Activated naive CD4-positive, alpha-beta T cell (primary cell): ENCODE measurements around the gene GALK2.

Experiments used
- DNase-seq, 4 experiments: peaks; one replicate each; lab custom pipeline; 2025; lab: John Stamatoyannopoulos, UW

Gene GALK2

DNA sequence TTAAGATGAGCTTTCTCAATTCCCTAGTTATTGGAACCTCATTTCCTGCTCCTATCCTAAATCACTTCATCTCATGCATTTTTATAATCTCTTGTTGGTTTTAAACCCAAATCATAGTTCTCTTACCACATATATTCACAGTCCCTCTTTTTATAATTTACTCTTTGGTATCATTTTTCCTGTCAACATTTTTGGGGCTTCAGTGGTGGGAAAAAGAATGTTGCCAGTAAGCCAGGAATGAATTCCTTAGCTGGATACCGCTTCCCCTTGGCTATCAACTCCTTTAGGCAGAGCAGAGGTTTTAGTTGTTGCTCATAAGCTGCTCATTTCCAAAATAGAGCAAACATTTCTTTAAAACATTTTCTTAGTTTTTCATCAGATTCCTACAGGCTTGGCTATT is 112.3 kb downstream of the GALK2 start:
- no peak for DNase-seq

DNA sequence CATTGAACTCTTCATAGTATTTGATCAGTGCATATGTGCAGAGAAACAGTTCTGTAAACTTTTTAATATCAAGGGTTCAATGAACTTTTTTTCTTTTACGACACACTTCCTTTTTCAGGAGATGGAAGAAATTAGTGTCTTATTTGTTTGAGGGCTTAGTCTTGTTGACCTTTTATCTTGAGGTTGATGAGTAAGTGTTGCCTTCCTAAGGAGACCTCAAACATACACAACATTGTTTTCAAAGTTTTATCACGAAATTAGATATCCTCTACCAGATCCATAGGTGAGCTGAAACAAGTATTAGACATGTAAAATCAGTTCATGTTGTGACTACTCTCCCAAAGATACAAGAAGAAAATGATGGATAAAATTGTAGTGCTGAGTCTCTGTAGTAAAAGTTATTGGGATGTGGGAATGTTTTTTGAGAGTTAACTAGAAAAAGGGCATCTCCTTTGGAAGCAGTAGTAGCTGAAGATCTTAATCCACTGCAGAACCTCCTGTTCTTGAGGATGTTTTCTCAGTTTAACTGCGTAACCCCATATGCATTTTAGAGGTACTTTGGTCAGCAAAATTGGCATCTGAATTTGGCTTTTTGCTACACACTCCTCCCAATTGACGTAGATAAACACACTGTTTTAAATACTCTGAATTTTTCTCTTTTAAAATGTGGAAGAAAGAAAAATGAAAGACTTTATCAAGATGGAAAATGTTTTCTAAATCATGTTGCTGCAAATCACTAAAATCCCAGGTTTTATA is 116.8 kb downstream of the GALK2 start:
- no peak for DNase-seq

DNA sequence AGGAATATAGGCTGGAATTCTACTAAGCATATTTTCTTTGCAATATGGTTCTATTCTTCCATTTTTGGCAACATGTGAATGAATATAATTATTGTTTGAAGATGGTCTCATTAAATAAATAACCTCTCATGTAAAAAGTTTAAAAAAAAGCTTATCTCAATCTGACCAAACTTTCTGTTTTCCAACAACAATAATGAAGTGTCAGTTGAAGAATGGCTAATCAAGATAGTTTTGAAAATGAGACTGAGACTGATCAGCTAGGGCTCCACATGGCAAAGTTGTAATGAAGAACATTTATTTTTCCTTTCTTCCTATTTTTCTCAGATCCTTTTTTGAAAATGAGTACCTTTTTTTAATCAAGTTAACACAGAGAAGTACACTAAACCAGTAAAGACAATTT is 117.4 kb downstream of the GALK2 start:
- no peak for DNase-seq

DNA sequence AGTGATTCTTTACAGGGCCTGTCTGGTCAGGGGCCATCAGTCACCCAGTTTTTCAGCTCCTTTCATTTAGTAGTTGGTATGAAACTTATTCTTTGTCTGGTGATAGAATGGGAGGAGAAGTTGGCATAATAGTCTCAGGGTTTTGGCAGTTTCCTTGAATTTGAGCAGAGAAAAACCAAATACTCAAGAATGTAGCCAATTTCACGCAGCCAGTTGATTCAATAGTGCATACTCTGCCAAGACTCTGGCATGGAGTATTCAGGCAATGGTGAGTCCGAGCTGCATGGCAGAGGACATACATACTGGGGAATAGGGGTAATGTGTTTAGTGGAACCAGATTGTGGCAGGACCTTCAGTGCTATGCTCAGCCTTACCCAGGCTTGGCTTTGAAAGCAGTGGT is 118.3 kb downstream of the GALK2 start:
- no peak for DNase-seq

DNA sequence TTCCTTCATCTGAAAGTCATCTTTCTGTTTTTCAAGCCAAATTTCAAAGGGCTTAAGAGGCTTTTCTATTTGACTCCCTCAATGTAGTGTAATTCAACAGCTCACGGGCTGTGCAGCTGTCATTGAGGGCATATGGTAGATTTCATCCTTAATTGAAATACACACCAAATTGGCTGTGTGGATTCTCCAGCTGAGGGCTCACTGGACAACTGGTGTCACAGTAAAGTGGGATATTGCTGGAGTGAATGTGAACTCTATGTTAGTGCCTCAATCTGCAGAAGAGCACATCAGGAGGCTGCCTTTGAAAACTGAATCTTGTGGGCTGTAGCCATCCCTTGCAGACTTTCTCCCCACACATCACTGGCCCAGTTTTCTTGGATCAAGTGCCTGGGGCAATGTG is 120.1 kb downstream of the GALK2 start:
- DNase-seq = no peak

DNA sequence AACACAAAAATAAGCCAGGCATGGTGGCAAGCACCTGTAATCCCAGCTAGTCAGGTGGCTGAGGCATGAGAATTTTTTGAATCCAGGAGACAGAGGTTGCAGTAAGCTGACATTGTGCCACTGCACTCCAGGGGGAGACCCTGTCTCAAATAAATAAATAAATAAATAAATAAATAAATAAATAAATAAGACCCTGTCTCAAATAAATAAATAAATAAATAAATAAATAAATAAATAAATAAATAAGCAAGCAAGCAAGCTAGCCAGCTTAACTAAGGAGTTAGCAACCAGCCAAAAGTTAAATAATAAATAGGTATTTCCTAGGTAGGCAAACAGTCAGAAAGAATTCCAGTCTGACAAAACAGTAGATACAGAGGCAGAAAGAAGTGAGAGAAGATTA is 123.9 kb downstream of the GALK2 start:
- no peak for DNase-seq

DNA sequence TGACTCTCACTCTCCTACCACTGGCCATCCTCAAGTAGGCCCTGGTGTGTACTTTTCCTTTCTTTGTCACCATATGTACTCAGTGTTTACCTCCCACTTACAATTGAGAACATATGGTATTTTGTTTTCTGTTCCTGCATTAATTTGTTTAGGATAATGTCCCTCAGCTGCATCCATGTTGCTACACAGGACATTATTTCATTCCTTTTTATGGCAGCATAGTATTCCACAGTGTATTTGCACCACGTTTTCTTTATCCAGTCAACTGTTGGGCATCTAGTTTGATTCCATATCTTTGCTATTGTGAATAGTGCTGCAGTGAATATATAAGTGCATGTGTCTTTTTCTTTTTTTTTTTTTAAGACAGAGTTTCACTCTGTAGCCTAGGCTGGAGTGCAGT is 126.2 kb downstream of the GALK2 start:
- DNase-seq = no peak

DNA sequence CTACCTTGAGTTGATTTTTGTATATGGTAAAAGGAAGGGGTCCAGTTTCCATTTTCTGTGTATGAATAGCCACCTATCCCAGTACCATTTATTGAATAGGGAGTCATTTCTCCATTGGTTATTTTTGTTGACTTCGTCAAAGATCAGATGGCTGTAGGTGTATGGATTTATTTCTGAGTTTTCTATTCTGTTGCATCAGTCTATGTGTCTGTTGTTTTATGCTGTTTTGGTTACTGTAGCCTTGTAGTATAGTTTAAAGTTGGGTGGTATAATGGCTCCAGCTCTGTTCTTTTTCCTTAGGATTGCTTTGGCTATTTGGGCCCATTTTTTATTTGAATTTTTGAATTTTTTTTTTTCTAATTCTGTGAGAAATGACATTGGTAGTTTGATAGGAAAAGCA is 127.5 kb downstream of the GALK2 start:
- DNase-seq = no peak

DNA sequence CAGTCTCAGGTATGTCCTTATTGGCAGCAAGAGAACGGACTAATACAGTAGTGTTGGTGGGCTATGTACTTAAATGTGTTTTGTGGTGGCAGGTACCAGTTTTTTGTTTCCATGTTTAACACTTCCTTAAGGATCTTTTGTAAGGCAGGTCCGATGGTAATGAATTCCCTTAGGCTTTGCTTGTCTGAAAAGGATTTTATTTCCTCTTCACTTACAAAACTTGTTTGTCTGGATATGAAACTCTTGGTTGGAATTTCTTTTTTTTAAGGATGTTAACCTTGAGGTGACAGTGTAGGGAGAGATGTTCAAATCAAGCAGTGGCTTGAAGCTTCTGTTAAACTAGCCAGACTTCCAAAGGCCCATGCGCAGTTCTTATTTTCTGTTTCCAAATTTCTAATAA is 130.8 kb downstream of the GALK2 start:
- DNase-seq = no peak

DNA sequence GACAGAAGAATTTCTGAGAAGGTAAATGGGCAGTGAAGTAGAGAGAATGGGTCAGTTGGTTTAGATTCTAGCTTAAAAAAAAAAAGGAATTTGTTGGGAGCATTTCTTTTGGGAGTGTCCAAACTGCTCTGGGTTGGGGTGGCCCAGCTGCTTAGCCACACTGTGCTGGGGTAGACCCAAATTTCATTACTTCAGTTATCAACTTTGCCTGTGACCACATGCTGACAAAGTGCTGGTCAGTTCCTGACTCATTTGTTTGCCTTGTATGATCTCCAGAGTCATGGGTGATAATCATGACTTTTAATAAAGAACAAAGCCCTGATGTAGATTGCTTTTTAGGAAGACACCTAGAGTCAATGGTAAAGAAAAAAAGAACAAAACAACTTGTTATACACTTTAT is 131.5 kb downstream of the GALK2 start:
- DNase-seq = no peak

DNA sequence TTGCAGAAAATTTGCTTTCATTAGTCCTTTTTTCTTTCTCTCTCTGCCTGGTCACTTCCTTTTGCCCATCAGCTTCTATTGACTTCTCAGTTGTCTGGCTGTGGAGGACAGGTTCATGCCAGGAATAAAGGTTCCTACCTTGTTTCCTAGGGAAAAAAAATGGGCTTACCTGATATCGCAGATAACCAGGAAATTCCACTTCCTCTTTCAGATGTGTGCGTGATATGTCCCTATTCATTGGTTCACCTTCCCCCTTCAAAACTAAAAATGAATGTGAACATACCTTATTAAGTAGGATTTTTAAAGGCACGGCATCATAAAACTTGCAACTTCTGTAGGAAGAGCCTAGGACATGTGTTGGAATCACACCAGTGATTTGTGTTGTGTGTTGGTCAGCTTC is 133.0 kb downstream of the GALK2 start:
- DNase-seq = no peak

DNA sequence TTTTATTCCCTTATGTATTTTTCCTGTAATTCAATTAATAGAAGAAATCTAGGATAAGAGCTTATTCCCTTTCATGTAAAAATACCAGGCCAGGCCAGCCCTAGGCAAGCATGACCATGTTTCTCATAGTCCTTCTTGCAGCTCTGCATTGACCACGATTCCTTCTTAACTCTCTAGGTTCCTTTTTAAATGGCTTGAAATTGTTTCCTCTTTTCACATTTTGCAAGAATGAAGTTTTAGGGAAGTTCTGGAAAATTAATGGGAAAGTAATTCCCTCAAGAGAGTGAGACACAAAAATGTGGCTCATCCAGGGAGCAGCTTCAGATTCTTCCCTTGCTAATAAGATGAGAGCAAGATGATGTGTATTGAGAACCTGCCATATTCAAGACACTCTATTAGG is 136.5 kb downstream of the GALK2 start:
- DNase-seq = no peak

DNA sequence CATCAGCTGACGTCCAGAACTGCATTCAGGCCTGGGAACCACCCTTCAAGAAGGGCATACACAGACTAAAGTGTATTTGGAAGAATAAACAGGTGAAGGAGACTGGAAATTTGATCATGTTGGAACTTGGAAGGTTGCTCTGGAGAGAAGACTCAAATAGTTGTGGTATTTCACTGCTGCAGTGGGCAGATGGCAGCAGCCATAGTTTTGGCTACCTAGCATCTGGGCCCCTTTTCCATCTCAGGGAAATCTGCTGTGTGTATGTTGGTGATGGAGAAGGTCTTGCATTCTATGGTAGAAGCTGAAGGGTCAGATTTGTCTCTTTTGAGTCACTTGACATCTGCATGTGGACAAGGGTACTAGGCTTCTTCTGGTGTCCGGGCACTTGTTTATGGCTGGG is 138.6 kb downstream of the GALK2 start:
- no peak for DNase-seq

DNA sequence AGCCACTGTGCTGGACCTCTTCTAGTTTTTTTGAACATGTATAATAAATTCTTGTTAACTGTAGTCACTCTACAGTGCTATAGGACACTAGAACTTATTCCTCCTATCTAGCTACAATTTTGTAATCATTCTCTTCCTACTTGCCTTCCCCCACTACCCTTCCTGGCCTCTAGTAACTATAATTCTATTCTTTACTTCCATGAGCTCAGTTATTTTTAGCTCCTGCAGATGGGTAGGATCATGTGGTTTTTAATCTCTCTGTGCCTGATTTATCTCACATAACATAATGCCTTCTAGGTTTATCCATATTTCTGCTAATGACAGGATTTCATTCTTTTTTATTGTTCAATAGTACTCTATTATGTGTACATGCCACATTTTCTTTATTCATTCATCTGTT is 139.8 kb downstream of the GALK2 start:
- DNase-seq = no peak

DNA sequence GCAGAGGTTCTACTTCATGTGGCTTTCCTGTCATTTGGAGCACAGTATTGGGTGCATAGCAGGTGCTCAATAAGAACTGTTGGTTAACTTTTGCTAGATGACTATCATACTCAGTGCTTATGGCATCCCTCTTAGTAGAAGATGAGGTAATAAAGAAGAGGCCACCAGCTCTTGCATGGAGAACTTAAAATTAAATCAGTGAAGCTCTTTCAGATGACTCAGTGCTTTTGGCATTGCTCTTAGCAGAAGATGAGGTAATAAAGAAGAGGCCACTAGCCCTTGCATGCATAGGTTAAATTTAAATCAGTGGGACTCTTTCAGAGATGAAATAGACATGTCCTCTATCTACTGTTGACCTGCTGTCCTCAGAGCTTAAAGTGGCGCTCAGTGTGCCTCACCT is 143.6 kb downstream of the GALK2 start:
- DNase-seq = no peak

DNA sequence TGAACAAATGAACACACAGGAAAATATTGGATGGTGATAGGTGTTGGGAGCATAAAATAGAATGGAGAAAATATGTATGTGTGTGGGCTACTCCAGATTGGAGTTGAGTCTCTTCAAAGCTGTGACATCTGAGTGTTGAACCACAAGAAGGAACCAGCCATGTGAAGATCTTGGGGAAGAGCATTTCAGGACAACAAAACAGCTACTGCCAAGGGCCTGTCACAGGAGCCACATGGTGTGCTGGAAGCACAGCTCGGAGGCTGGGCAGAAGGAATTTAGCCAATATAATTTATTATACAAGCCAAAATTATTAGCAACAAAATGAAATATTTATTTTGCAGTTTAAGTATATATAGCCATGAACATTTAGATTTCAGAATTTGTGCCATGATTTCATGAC is 144.7 kb downstream of the GALK2 start:
- no peak for DNase-seq

DNA sequence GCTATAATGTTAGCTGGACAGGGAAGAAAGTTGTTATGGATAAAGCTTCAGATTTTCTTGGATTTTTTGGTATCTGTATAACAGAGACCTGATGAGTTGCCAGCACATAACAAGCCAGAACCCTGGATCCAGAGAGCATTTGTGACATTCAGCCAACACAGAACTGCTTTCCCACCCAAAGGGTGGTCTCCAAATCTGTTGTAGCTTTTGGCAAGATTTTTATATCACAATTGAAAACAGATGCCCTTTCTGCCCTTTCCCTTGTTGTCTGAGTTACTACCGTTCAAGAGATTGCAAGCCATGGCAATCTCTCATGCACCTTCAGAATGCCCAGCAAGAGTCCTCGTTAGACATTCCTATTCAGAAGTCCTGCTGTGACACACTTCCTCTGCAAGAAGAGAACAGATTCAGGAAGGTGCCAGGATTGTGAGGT is 145.4 kb downstream of the GALK2 start:
- no peak for DNase-seq

DNA sequence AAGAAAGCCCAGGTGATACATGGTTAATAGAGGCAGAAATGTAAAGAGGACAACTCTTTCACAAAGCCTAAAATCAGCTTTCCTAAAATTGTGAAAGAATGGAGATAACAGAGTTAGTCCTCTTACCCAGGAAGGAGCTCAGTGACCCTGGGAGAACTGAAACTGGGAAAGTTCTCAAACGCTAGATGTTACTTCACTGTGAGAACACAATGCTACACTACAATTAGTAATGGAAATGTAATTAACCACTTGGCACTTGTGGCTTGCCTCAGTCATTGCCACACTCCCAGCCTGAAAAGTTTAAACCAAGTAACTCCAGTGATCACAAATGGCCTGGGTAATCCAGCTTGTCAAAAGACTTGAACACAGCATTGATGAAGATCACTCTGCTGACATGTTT is 150.3 kb downstream of the GALK2 start:
- no peak for DNase-seq

DNA sequence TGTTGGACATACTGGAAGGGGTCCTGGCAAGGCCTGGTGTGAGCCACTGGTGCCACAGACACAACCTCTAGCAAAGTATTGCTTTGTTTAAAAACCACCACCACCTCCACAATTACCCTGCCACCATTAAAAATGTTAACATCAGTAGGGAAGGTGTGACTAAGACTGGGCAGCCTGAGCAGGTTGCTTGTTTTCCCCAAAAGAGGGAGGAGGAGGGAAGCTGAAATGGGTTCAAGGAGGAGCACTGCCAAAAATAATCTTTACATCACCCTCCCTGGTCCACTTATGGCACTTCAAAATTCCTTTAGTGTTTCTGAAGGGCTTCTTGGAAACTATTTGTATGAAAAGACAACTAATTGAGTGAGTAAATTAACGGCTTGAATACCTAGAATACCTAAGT is 153.2 kb downstream of the GALK2 start:
- DNase-seq = no peak

DNA sequence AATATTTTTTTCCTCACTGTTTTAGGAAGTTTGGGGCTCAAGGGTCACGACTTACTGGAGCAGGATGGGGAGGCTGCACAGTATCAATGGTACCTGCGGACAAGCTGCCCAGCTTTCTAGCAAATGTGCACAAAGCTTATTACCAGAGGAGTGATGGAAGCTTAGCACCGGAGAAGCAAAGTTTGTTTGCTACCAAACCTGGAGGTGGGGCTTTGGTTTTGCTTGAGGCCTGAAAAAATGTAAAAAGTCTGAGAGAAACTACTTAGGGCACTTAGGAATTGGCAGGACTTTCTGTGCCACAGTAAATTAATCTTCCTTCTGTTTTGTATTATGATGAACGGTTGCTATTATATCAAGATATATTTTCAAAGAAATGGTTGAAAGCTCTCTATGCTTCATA is 157.9 kb downstream of the GALK2 start:
- no peak for DNase-seq

DNA sequence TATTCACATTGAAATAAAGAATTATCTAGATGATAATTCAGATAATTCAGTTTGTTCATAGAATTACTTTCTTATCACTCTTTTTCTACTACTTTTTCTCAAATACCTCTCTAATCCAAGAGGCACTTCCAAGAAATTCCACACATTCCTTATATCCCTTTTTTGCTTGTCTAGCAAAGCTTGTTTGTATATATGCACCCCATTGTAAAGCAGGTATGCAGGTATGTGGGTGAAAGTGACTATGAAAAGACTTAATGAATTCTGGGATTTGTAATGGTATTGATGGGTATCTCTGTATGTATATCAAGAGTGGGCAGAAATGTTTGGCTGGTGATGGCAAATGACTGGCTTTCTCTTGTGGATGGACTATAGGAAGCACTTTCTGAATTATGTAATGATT is 158.9 kb downstream of the GALK2 start:
- DNase-seq = no peak

DNA sequence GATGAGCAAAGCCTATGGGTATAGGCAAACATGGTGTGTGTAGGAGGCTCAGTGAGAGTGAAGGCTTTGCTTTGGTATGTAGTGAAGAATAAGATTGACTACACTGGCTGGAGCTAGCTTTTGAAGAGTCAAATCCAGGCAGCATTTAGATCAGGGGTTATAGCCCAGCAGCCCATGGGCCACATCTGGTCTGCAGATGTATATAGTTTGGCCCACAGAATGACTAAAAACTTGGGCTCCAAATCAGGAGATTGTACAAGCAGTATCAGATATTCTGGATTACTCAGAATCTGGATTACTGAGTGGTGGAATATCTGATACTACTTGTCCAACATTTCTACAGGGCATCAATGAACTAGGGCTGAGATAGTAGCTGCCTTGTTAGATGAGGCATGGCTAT is 160.1 kb downstream of the GALK2 start:
- no peak for DNase-seq

DNA sequence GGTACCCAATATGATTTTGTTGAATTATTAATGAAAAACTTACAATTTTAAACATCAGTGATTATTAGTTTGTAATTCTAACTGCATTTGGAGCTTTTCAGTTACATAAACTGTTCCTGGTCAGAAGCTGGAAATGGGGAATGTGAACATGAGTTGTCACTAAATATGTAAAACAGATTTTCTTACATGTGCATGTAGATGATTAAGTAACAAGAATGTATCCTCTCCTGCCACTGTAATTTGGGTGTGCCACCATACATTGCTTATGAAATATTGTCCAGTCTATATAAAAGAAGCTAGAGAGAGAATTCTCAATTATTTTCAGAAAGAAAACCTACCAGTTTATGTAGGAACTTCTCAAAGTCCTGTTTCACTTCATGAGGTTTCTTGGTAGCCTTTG is 161.4 kb downstream of the GALK2 start:
- DNase-seq = no peak

DNA sequence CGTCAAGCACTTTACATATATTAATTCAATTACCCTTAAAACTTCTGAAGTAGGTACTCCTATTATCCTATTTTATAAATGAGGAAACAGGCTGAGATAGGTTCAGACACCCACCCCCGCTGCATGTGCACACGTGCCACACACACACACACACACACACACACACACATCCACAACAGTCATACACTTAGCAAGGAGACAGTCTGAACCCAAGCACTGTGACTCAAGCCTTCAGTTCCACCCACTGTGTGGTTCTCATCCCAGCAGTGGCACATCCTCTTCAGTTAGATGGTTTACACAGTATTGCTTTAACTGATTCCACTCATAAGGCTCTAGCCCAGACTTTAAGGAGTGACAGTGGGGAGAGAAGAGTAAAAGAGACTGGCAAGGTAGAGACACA is 161.9 kb downstream of the GALK2 start:
- DNase-seq = no peak

DNA sequence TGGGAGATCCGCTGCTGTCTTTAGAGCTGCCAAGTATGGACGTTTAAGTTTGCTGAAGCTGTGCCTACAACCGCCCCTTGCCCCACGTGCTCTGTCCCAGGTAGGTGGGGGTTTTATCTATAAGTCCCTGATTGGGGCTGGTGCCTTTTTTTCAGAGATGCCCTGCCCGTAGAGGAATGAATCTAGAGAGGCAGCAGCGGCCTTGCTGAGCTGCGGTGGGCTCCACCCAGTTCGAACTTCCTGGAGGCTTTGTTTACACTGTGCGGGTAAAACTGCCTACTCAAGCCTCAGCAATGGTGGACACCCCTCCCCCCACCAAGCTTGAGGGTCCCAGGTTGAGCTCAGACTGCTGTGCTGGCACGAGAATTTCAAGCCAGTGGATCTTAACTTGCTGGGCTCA is 169.6 kb downstream of the GALK2 start:
- no peak for DNase-seq
